A673 (cell line): Measurements from ENCODE around the gene NBAS. TPM values are rescaled to one million over a fixed set of nuclear protein-coding genes. Genes with fewer than 3 reads are reported as not detected.

Experiments used
- BruUV-seq: library from RNA; stranded (reverse); fragments of 400-500 nt; replicated peaks from 2 replicates; lab custom pipeline; 2021; lab: Mats Ljungman, UMichigan
- CTCF ChIA-PET: fragments of 300-600 bp; sonication (Branson Sonifier 250); formaldehyde crosslinking; loops from one replicate; lab custom pipeline; 2022; ENCODE audit warnings: antibody characterized with exemption; lab: Charles Lee
- POLR2A ChIA-PET: fragments of 300-600 bp; sonication (Branson Sonifier 250); formaldehyde crosslinking; loops from one replicate; lab custom pipeline; 2022; ENCODE audit warnings: antibody characterized with exemption; ENCODE audit not compliant: low non-redundant PET; lab: Charles Lee
- DNase-seq: peaks from one replicate; pipeline ENCODE4 v3.0.0-alpha.2; 2015; ENCODE audit warnings: low spot score
- H3K27ac ChIP-seq: fragments of 200-600 bp; sonication (generic); 2 replicates; pipeline ENCODE4 v1.5.1; 2016; ENCODE audit warnings: mixed run types, low read depth, mild to moderate bottlenecking, mixed read lengths, antibody characterized with exemption, low read length; ENCODE audit not compliant: poor library complexity, severe bottlenecking
- H3K27me3 ChIP-seq: fragments of 200-600 bp; sonication (generic); replicated peaks from 2 replicates; pipeline ENCODE4 v1.6.1; 2017; ENCODE audit warnings: mixed run types, low read depth, mild to moderate bottlenecking, mixed read lengths, antibody characterized with exemption, low read length; ENCODE audit not compliant: insufficient read depth, poor library complexity
- H3K36me3 ChIP-seq: fragments of 200-600 bp; sonication (generic); 2 replicates; pipeline ENCODE4 v1.6.1; 2016; ENCODE audit warnings: mixed run types, mild to moderate bottlenecking, mixed read lengths, antibody characterized with exemption, low read length; ENCODE audit not compliant: insufficient read depth, poor library complexity, severe bottlenecking
- H3K4me1 ChIP-seq: fragments of 200-600 bp; sonication (generic); 2 replicates; pipeline ENCODE4 v1.6.1; 2017; ENCODE audit warnings: mixed run types, mild to moderate bottlenecking, mixed read lengths, antibody characterized with exemption, low read length; ENCODE audit not compliant: insufficient read depth, poor library complexity, severe bottlenecking
- H3K4me3 ChIP-seq: fragments of 200-600 bp; sonication (generic); 2 replicates; pipeline ENCODE4 v1.5.1; 2016; ENCODE audit warnings: low read depth, mixed run types, mild to moderate bottlenecking, mixed read lengths, low read length; ENCODE audit not compliant: poor library complexity, severe bottlenecking
- H3K9me3 ChIP-seq: fragments of 200-600 bp; sonication (generic); 2 replicates; pipeline ENCODE4 v1.6.1; 2016; ENCODE audit warnings: mixed run types, low read depth, mild to moderate bottlenecking, mixed read lengths, antibody characterized with exemption, low read length; ENCODE audit not compliant: poor library complexity, severe bottlenecking
- CTCF ChIP-seq: fragments of 300-800, 200-600 bp; sonication (generic); conservative IDR thresholded peaks from 2 replicates; pipeline ENCODE4 v1.5.1; 2017; ENCODE audit warnings: low read depth, mild to moderate bottlenecking, antibody characterized with exemption, low read length, moderate library complexity, mixed read lengths
- EZH2 ChIP-seq: fragments of 200-600 bp; sonication (generic); IDR thresholded peaks from 2 replicates; pipeline ENCODE4 v1.6.1; 2017; ENCODE audit warnings: borderline replicate concordance, low read depth, mild to moderate bottlenecking, mixed read lengths, antibody characterized with exemption, low read length; ENCODE audit not compliant: poor library complexity, severe bottlenecking
- intact Hi-C: fragments of 100-400 bp; cut with micrococcal nuclease; formaldehyde crosslinking; loops from one replicate; pipeline ENCODE4 v1.10.0; 2022; ENCODE audit not compliant: unreplicated experiment
- total RNA-seq: library from RNA; stranded (reverse); gene quantifications from 2 replicates; pipeline ENCODE4 v1.2.3, GENCODE V29; 2021

Gene NBAS
- total RNA-seq, 1 experiment from 2014 or later, result 38.7 TPM

GRCh38 chr2:15425712-15426111, 135.4 kb downstream of the NBAS start:
- ChIA-PET CTCF (no interaction called here), POLR2A (no interaction called here)
- DNase-seq, result no peak
- Histone ChIP-seq H3K4me3 (no peak overlapping the region), H3K27ac (no peak overlapping the region), H3K27me3 (no peaks in the 10 kb centered on the region), H3K4me1 (no peaks in the 10 kb centered on the region), H3K36me3 (no peaks in the 10 kb centered on the region), H3K9me3 (no peaks in the 10 kb centered on the region)
- intact Hi-C loops, result no loop called here
- no TSS peak for BruUV-seq
- TF ChIP-seq EZH2, result no peak
- TF ChIP-seq CTCF, result no peak

GRCh38 chr2:15421753-15422152, 139.4 kb downstream of the NBAS start:
- no peaks in the 10 kb centered on the region for H3K27me3 ChIP-seq
- POLR2A ChIA-PET, result no interaction called here
- no peaks in the 10 kb centered on the region for H3K4me1 ChIP-seq
- no peaks in the 10 kb centered on the region for H3K36me3 ChIP-seq
- H3K27ac ChIP-seq, result no peak overlapping the region
- intact Hi-C loops, result no loop called here
- no peak for DNase-seq
- TF ChIP-seq EZH2, result no peak
- no peak for TF ChIP-seq CTCF
- no peak overlapping the region for H3K4me3 ChIP-seq
- no peaks in the 10 kb centered on the region for H3K9me3 ChIP-seq
- CTCF ChIA-PET, result no interaction called here
- BruUV-seq, result no TSS peak

GRCh38 chr2:15415748-15416147, 145.4 kb downstream of the NBAS start:
- Histone ChIP-seq H3K4me1 (no peaks in the 10 kb centered on the region), H3K27me3 (no peaks in the 10 kb centered on the region), H3K27ac (no peak overlapping the region), H3K9me3 (no peaks in the 10 kb centered on the region), H3K4me3 (no peak overlapping the region), H3K36me3 (no peaks in the 10 kb centered on the region)
- BruUV-seq, result no TSS peak
- DNase-seq, result no peak
- ChIA-PET CTCF (no interaction called here), POLR2A (no interaction called here)
- intact Hi-C loops, result no loop called here
- TF ChIP-seq CTCF (no peak), EZH2 (no peak)
